Measurements from ENCODE around the gene CALM1. TPM values are rescaled to one million over a fixed set of nuclear protein-coding genes. Genes with fewer than 3 reads are reported as not detected.

Gene CALM1
- total RNA-seq, 2 donors from 2014 or later: 237 to 287 TPM

DNA sequence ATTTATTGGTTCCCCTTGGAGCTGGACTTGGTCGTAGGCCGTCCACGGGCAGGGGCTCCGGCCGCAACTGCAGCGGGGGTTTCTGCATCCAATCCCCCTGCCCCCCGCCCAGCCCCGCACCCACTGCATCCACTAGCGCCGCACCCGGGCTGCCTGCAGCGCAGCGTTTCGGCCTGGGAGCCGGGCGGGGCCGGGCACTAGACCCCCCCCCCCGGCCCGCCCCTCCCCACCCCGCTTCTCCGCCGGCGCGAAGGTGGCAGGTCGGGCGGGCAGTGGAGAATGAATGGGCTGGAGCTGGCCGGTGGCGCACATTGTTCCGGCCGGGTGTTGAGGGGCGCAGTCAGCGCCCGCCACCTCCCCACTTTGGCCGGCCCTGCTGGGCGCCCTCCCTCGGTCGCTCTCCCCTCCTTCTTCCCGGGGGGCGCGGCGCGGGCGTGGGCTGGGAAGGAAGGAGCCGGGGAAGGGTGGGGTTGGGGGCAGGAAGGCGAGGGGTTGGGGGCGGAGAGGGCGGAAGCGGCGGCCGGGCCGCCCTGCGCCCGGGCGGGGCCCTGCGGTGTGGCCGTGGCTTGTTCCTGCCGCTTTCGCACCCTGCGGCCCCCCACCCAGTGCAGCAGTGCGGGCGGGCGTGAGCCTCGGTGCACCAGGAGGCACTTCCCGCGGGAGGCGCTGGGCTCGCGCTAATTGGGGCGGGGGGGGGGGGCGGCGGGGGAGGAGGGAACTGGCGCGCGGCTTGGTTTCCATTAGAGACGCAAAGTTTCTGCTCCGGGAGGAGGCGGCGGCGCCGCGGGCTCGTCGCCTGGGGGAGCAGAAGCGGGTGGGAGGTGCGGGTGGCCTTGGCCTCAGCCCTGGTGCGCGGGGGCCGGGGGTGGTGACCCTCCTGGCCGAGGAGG, 841 bp downstream of the CALM1 start:
- no peaks in the 10 kb centered on the region for H3K27me3 ChIP-seq (replicated peaks; ENCODE audit: insufficient read depth)
- intact Hi-C loops (cut with DNase I): loop anchor here (1.0 to 5.0 kb wide), 6 partner anchors 15 to 415 kb away; partner anchors contain the start of gene NRDE2
- H3K9me3 ChIP-seq: no peaks in the 10 kb centered on the region
- TF ChIP-seq, protein P1, sequence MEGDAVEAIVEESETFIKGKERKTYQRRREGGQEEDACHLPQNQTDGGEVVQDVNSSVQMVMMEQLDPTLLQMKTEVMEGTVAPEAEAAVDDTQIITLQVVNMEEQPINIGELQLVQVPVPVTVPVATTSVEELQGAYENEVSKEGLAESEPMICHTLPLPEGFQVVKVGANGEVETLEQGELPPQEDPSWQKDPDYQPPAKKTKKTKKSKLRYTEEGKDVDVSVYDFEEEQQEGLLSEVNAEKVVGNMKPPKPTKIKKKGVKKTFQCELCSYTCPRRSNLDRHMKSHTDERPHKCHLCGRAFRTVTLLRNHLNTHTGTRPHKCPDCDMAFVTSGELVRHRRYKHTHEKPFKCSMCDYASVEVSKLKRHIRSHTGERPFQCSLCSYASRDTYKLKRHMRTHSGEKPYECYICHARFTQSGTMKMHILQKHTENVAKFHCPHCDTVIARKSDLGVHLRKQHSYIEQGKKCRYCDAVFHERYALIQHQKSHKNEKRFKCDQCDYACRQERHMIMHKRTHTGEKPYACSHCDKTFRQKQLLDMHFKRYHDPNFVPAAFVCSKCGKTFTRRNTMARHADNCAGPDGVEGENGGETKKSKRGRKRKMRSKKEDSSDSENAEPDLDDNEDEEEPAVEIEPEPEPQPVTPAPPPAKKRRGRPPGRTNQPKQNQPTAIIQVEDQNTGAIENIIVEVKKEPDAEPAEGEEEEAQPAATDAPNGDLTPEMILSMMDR (IDR thresholded peaks at IDR 0.05): no peak
- TF ChIP-seq POLR2A (IDR thresholded peaks at IDR 0.05) (no peak), POLR2AphosphoS5 (IDR thresholded peaks at IDR 0.05) (no peak)
- WGBS: under 1% methylated on average over 72 of the region's 89 CpGs
- H3K4me1 ChIP-seq (replicated peaks): peaks cover 26% of the 10 kb centered on the region
- peak overlapping the region; percentile 81 to 89 for H3K27ac ChIP-seq
- no peak for DNase-seq (ENCODE audit: low spot score)
- H3K36me3 ChIP-seq: peaks cover 9 to 10% of the 10 kb centered on the region in 2 donors
- peak overlapping the region; percentile 90 to 93 for H3K4me3 ChIP-seq

DNA sequence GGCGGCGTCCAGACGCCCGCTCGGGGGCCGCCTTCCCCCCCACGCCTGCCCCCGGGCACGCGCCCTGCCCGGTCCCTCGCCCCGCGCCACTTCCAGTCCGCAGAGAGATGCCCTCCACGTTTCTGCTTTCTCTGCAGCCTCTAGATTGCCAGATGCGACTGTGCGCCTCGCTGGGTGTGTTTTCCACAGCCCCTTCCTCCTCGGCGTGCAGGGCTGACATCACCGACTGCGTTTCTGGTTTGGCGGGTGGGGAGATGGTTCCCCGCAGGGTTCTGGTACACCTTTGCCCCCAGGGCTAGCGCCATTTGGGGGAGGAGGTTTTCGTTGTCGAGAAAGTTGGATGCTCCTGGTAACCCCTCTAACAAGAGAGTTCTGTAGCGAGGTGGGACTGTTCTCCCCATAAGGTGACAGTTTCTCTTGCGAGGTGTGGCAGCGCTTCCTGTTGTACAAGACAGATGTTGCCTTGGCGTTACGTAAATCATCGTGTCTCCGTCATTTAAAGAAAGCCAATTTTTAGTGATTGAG, 1.5 kb downstream of the CALM1 start:
- H3K27ac ChIP-seq: peak overlapping the region; percentile 81 to 89
- TF ChIP-seq, protein P1 (IDR thresholded peaks at IDR 0.05): no peak
- TF ChIP-seq POLR2AphosphoS5 (IDR thresholded peaks at IDR 0.05) (no peak), POLR2A (IDR thresholded peaks at IDR 0.05) (no peak)
- H3K4me3 ChIP-seq: peak overlapping the region; percentile 90 to 93
- intact Hi-C loops (cut with DNase I): loop anchor here (1.0 to 5.0 kb wide), 4 partner anchors 66 to 414 kb away; partner anchors contain the start of gene NRDE2
- under 1% methylated on average over 27 of the region's 35 CpGs for WGBS
- H3K36me3 ChIP-seq: peaks cover 9 to 12% of the 10 kb centered on the region in 2 donors
- no peaks in the 10 kb centered on the region for H3K9me3 ChIP-seq
- H3K4me1 ChIP-seq (replicated peaks): peaks cover 26% of the 10 kb centered on the region
- H3K27me3 ChIP-seq (replicated peaks; ENCODE audit: insufficient read depth): no peaks in the 10 kb centered on the region
- no peak for DNase-seq (ENCODE audit: low spot score)

DNA sequence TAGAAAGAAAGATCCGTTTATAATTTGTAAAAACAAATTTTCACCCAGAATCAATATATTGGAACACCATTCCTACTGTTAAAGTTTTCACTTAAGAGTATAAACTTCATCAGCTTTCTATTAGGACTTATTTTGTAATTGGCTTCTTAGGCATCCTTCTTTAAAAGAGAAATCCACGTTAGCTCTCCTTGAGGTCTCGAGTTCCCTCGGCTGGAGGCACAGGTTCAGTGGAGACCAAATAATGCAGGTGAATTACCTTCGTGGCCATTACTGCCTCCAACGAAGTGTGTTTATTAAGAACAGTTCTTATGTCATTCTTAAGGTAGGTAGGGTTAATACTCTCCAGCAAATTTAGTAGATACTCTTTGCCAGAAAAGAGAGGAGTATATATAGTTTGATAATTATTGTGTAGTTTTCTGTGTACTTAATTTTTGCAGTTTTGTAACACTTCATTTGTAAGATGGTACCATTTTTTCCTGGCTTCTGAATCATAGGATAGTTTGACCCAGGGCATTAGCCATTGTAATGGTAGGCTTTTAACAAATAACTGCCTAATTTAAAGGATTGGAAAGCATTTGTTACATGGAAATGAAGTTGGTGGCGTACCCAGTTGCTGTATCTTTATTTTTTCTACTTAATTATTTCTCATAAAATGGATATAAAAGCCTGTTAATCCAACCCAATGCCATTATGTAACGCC, 2.2 kb downstream of the CALM1 start:
- Histone ChIP-seq H3K9me3 (no peaks in the 10 kb centered on the region), H3K4me1 (replicated peaks) (peaks cover 26% of the 10 kb centered on the region), H3K27ac (peak overlapping the region; percentile 81 to 89), H3K4me3 (peak overlapping the region; percentile 90 to 93), H3K36me3 (peaks cover 14 to 18% of the 10 kb centered on the region in 2 donors), H3K27me3 (replicated peaks; ENCODE audit: insufficient read depth) (no peaks in the 10 kb centered on the region)
- 22% methylated on average over 8 of the region's 8 CpGs for WGBS
- intact Hi-C loops (cut with DNase I): loop anchor here (1.0 to 5.0 kb wide), 4 partner anchors 67 to 413 kb away; partner anchors contain the start of gene NRDE2
- no peak for DNase-seq (ENCODE audit: low spot score)
- TF ChIP-seq, protein P1 (IDR thresholded peaks at IDR 0.05): no peak
- TF ChIP-seq POLR2AphosphoS5 (IDR thresholded peaks at IDR 0.05): no peak
- TF ChIP-seq POLR2A (IDR thresholded peaks at IDR 0.05): no peak

DNA sequence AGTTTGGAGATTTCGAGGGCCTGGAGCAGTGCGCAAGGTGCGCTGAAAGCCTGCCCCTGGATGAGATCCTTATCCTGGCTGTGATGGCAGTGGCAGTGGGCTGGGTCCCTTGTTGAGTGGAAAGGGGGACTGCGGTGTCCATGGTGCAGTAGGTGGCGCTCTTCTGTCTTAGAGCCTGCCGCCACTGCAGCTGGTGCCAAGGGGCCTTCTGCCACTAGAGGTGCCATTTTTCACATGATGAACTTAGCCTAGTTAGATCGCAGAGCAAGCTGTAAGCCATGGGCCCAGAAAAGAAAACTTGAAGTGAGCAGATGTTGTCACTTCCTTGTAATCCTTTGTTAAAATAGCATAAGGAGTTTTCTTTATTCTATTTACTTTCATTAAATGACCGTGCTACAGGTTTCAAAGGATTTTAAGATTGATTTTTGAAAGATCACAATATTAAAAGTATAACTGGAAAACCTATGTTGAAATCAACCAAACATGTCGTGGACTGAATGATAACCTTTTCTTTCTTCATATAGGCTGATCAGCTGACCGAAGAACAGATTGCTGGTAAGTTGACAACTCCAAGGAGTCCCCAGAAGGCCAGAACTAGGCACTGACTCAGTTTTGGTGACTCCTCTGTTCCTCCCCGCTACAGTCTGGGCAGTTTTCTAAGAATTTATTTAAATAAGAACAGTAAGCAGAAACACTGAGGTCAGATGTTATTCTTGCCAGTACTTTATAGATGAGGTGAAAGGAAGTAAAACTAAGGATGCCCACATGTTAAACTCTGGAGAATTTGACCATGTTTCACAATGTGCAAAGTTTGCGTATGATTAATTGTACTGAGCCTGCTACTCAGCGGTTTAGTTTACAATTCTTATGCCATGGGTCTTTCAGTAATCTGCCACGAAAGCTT, 3.0 kb downstream of the CALM1 start:
- DNase-seq (ENCODE audit: low spot score): peak; percentile 95
- Histone ChIP-seq H3K27ac (peak overlapping the region; percentile 81 to 89), H3K4me3 (peak overlapping the region in 1 of 2 donors; percentile 93), H3K27me3 (replicated peaks; ENCODE audit: insufficient read depth) (no peaks in the 10 kb centered on the region), H3K36me3 (peaks cover 14 to 22% of the 10 kb centered on the region in 2 donors), H3K9me3 (no peaks in the 10 kb centered on the region), H3K4me1 (replicated peaks) (peaks cover 26% of the 10 kb centered on the region)
- intact Hi-C loops (cut with DNase I): loop anchor here (5.0 to 10.0 kb wide), 4 partner anchors 67 to 413 kb away; partner anchors contain the start of gene NRDE2
- 30% methylated on average over 14 of the region's 14 CpGs for WGBS
- TF ChIP-seq, protein P1 (IDR thresholded peaks at IDR 0.05): peak; percentile 97 to 99 (median 99)
- no peak for TF ChIP-seq POLR2A (IDR thresholded peaks at IDR 0.05)
- peak; percentile 89 for TF ChIP-seq POLR2AphosphoS5 (IDR thresholded peaks at IDR 0.05)

Measured in prostate gland (tissue), 2 donors.